Measurements from ENCODE around the gene ITGB1. TPM values are rescaled to one million over a fixed set of nuclear protein-coding genes. Genes with fewer than 3 reads are reported as not detected.

Gene ITGB1
- total and polyA plus RNA-seq, 2 of the 8 experiments (the other 6 are each of a cell fraction or from before 2014, with no cell fraction given): 82.7 to 321 TPM

DNA sequence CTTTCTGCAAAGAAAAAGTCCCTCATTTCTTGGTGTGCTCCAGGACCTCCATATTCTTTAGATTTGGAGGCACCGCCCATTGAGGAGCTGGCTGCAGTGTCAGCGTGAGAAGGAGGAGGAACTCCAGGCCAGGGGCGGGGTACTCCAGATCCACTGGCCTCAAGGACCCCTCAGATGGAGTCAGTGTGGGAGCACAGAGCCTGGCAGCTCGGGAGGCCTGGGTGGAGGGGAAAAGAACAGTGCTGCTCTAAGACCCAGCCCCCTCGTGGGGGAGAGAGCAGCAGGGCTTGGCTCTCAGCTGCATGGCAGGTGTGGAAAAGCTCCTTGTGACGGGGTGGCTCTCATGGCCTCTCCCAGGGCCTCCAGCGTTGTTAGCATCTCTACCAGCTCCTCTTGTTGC, 70.5 kb downstream of the ITGB1 start (continued):
- TF ChIP-seq, protein P1, sequence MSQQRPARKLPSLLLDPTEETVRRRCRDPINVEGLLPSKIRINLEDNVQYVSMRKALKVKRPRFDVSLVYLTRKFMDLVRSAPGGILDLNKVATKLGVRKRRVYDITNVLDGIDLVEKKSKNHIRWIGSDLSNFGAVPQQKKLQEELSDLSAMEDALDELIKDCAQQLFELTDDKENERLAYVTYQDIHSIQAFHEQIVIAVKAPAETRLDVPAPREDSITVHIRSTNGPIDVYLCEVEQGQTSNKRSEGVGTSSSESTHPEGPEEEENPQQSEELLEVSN (IDR thresholded peaks at IDR 0.05): no peak
- no peak for TF ChIP-seq KDM4A (IDR thresholded peaks at IDR 0.05; ENCODE audit: low read depth, low read length, severe bottlenecking)
- no peak for TF ChIP-seq TEAD4 (IDR thresholded peaks at IDR 0.05; ENCODE audit: low read depth, low read length)
- no peak for TF ChIP-seq SAP30 (IDR thresholded peaks at IDR 0.05; ENCODE audit: insufficient read depth, insufficient replicate concordance, low read length)

Data from H1 (cell line).